Left lung (tissue), 10 donors: ENCODE data around the gene APOD. TPM values are rescaled to one million over a fixed set of nuclear protein-coding genes. Genes with fewer than 3 reads are reported as not detected.

Experiments used
- ATAC-seq: fragments of 200-7000 bp; cut with Tn5 transposase; one replicate; pipeline ENCODE4 v1.9.1; 2020; ENCODE audit warnings: moderate library complexity
- DNase-seq, 4 donors: peaks; one replicate each; pipeline ENCODE4 v3.0.0-alpha.2; 2013 to 2020
- H3K27ac ChIP-seq, 2 donors: fragments of 200-600 bp; sonication (generic) in 1 of 2; one replicate each; pipeline versions ENCODE4 v1.5.0 to v1.8.0; 2020 to 2021
- H3K27me3 ChIP-seq, 2 donors: fragments of 200-600 bp; sonication (generic) in 1 of 2; one replicate each; pipeline versions ENCODE4 v1.5.0 to v1.8.0; 2020 to 2021
- H3K36me3 ChIP-seq, 2 donors: fragments of 200-600 bp; sonication (generic) in 1 of 2; one replicate each; pipeline versions ENCODE4 v1.5.0 to v1.8.0; 2020 to 2021
- H3K4me1 ChIP-seq, 2 donors: fragments of 200-600 bp; one replicate each; pipeline ENCODE4 v1.8.0; 2021
- H3K4me3 ChIP-seq, 2 donors: fragments of 200-600 bp; sonication (generic) in 1 of 2; one replicate each; pipeline versions ENCODE4 v1.5.0 to v1.8.0; 2020 to 2021; ENCODE audit warnings: mild to moderate bottlenecking in 1 of 2
- H3K9me3 ChIP-seq, 2 donors: fragments of 200-600 bp; sonication (generic) in 1 of 2; one replicate each; pipeline versions ENCODE4 v1.5.0 to v1.8.0; 2020 to 2021
- CTCF ChIP-seq, 2 donors: fragments of 200-600 bp; sonication (generic) in 1 of 2; IDR thresholded peaks; one replicate each; pipeline versions ENCODE4 v1.5.0 to v1.8.0; 2021; ENCODE audit warnings: antibody characterized with exemption in 2 of 2
- intact Hi-C, 2 donors: fragments of 100-400 bp; cut with DNase I; formaldehyde crosslinking; loops; one replicate each; pipeline versions ENCODE4 v1.11.2 to v1.14.2; 2022
- polyA plus RNA-seq, 6 donors: library from polyadenylated mRNA; unstranded; fragments of 120-200 nt; gene quantifications; one replicate each; pipeline ENCODE4 v1.2.1, GENCODE V29; 2013; ENCODE audit not compliant: insufficient read length in 6 of 6
- total RNA-seq, 2 donors: library from RNA; stranded (reverse); fragmentation: NEBNext Ultra II Directional; extraction: Animal tissue kit (Norgen Biotek cat#: 25700); gene quantifications; one replicate each; pipeline ENCODE4 v1.2.1, GENCODE V29; 2021
- donor health status: DM: no; HTN: yes; CAD: no.
- donor health status: DM: no; HTN: no; CAD: no.

Gene APOD
- total and polyA plus RNA-seq, 8 donors, result 3.5 to 25.5 (median 5.0) TPM

GRCh38 chr3:195565716-195566115, 18.0 kb downstream of the APOD start:
- Histone ChIP-seq H3K4me1 (no peaks in the 10 kb centered on the region), H3K36me3 (no peaks in the 10 kb centered on the region), H3K27ac (no peak overlapping the region), H3K27me3 (peaks cover 0 to 19% of the 10 kb centered on the region in 2 donors), H3K9me3 (no peaks in the 10 kb centered on the region), H3K4me3 (no peak overlapping the region)
- intact Hi-C loops, result no loop called here
- no peak for TF ChIP-seq CTCF (IDR thresholded peaks at IDR 0.05)
- DNase-seq (no peak), ATAC-seq (no peak)

DNA sequence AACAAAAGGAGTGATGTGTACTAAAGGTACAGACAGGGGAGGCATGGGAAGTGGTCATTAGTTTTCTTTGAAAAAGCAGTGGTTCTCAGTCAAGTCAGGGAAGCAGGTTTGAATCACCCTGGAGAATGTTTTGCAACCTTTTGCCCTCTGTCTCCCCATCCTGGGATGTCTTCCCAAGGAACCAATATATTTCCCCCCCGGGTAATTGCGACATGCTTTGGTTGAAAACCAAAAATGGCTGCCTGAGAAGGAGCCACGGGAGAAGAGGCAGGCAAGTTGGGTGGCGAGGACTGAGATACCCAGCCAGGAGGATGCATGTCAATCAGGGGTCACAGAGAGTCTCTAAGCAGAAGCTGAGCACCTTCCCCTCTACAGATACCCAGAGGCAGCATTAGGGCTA, 20.4 kb downstream of the APOD start:
- Histone ChIP-seq H3K36me3 (no peaks in the 10 kb centered on the region), H3K4me1 (no peaks in the 10 kb centered on the region), H3K27ac (no peak overlapping the region), H3K4me3 (no peak overlapping the region), H3K27me3 (peaks cover 0 to 19% of the 10 kb centered on the region in 2 donors), H3K9me3 (no peaks in the 10 kb centered on the region)
- no peak for ATAC-seq
- no peak for DNase-seq
- intact Hi-C loops, result no loop called here
- TF ChIP-seq CTCF (IDR thresholded peaks at IDR 0.05), result no peak

- Histone ChIP-seq H3K4me3 (no peak overlapping the region), H3K4me1 (no peaks in the 10 kb centered on the region), H3K36me3 (no peaks in the 10 kb centered on the region), H3K27ac (no peak overlapping the region), H3K27me3 (no peaks in the 10 kb centered on the region), H3K9me3 (no peaks in the 10 kb centered on the region)
- intact Hi-C loops, result no loop called here
- ATAC-seq (peak; percentile 40), DNase-seq (no peak)
- TF ChIP-seq CTCF (IDR thresholded peaks at IDR 0.05), result no peak
Observed at GRCh38 chr3:195559723-195560409, 23.9 kb downstream of the APOD start.

GRCh38 chr3:195558602-195559001, 25.1 kb downstream of the APOD start:
- H3K9me3 ChIP-seq, result no peaks in the 10 kb centered on the region
- H3K4me3 ChIP-seq, result no peak overlapping the region
- no peaks in the 10 kb centered on the region for H3K4me1 ChIP-seq
- peak; percentile 85 for ATAC-seq
- H3K27ac ChIP-seq, result no peak overlapping the region
- no peaks in the 10 kb centered on the region for H3K36me3 ChIP-seq
- DNase-seq, result peak in 1 of 4 donors; percentile 51
- no peak for TF ChIP-seq CTCF (IDR thresholded peaks at IDR 0.05)
- intact Hi-C loops, result no loop called here
- H3K27me3 ChIP-seq, result no peaks in the 10 kb centered on the region

DNA sequence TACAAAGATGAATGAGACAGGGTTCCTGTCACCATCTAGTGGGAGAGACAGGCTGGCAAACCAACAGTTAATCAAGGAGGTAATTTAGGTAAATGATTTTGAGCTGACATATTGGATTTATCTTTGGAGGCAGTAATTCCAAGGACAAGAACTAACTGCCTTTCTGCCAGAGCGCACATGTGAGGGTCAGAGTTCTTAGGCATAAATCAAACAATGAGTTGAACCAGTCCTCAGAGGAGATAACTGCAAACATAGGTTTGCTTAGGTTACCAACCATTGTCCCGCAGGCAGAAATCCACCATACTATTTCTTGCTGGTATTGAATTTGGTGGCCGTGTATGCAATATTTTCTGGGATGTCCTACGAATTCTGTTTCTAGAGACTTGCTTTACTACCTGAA, 26.4 kb downstream of the APOD start:
- Histone ChIP-seq H3K4me3 (no peak overlapping the region), H3K27ac (no peak overlapping the region), H3K36me3 (no peaks in the 10 kb centered on the region), H3K9me3 (no peaks in the 10 kb centered on the region), H3K27me3 (no peaks in the 10 kb centered on the region), H3K4me1 (no peaks in the 10 kb centered on the region)
- intact Hi-C loops, result no loop called here
- ATAC-seq (no peak), DNase-seq (no peak)
- TF ChIP-seq CTCF (IDR thresholded peaks at IDR 0.05), result no peak
